Epithelial cell of esophagus (primary cell): ENCODE measurements around the gene GLO1.
A peak's percentile ranks its signal among the peaks of the same experiment; 100 is the strongest.

Experiments
- DNase-seq: peaks from one replicate; pipeline ENCODE4 v3.0.0; 2010; ENCODE audit warnings: low read depth
- H3K4me3 ChIP-seq: 2 replicates; pipeline ENCODE4 v1.5.1; 2011; ENCODE audit warnings: mild to moderate bottlenecking, low read length, control low read depth
- CTCF ChIP-seq: IDR thresholded peaks from 2 replicates; pipeline ENCODE4 v1.5.1; 2011; ENCODE audit warnings: low read depth, mild to moderate bottlenecking, low read length, control low read depth, inconsistent platforms; ENCODE audit not compliant: insufficient read depth; ENCODE audit errors: missing control alignments

GLO1 gene

GRCh38 chr6:38720295-38720694, 17.4 kb upstream of the GLO1 start:
- peak; percentile 45 for DNase-seq
- no peak overlapping the region for H3K4me3 ChIP-seq
- TF ChIP-seq CTCF: peak; percentile 45

- DNase-seq: no peak
- no peak overlapping the region for H3K4me3 ChIP-seq
- TF ChIP-seq CTCF: no peak
Observed at GRCh38 chr6:38719358-38719757, 16.4 kb upstream of the GLO1 start.

- no peak overlapping the region for H3K4me3 ChIP-seq
- no peak for TF ChIP-seq CTCF
Observed at GRCh38 chr6:38716825-38717224, 13.9 kb upstream of the GLO1 start.

GRCh38 chr6:38715016-38715689, 12.2 kb upstream of the GLO1 start, which contains the start of gene DNAH8:
Gene DNAH8 (plus strand): TSS chr6:38715311. CDS start chr6:38722810, 7,499 bp downstream.
- peak within 1 kb of the TSS; percentile 21 for H3K4me3 ChIP-seq
- no peak for TF ChIP-seq CTCF
- DNase-seq: no peak

More at GRCh38 chr6:38716825-38717224, 13.9 kb upstream of the GLO1 start:
- no peak for DNase-seq

- H3K4me3 ChIP-seq: no peak overlapping the region
- peak; percentile 14 for DNase-seq
Observed at GRCh38 chr6:38714239-38715015, 11.5 kb upstream of the GLO1 start.

GRCh38 chr6:38713812-38714211, 10.9 kb upstream of the GLO1 start:
- peak; percentile 57 for DNase-seq
- no peak overlapping the region for H3K4me3 ChIP-seq
- TF ChIP-seq CTCF: no peak

More at GRCh38 chr6:38714239-38715015, 11.5 kb upstream of the GLO1 start:
- no peak for TF ChIP-seq CTCF

- TF ChIP-seq CTCF: no peak
- no peak overlapping the region for H3K4me3 ChIP-seq
- DNase-seq: peak; percentile 11
Observed at GRCh38 chr6:38708496-38708895, 5.6 kb upstream of the GLO1 start.
